IPS DF 19.7 (cell line): Measurements from ENCODE around the gene ANAPC4.
"Not testable (repeated sequence)": the region's sequence is repeated elsewhere in the genome, so short reads cannot be mapped to it uniquely, and the experiment has no call there.

ENCODE experiments used
- DNase-seq: peaks from one replicate; pipeline ENCODE4 v3.0.0-alpha.2; 2013; ENCODE audit warnings: low read depth, low spot score

Gene ANAPC4

GRCh38 chr4:25376754-25377571 is at the start of gene ANAPC4:
ANAPC4 (plus strand) TSS chr4:25377263; CDS start chr4:25377428, 165 bp downstream.
- peak; percentile 72 for DNase-seq

- not testable (repeated sequence) for DNase-seq
Observed at GRCh38 chr4:25328463-25328862, 48.6 kb upstream of the ANAPC4 start.

DNA sequence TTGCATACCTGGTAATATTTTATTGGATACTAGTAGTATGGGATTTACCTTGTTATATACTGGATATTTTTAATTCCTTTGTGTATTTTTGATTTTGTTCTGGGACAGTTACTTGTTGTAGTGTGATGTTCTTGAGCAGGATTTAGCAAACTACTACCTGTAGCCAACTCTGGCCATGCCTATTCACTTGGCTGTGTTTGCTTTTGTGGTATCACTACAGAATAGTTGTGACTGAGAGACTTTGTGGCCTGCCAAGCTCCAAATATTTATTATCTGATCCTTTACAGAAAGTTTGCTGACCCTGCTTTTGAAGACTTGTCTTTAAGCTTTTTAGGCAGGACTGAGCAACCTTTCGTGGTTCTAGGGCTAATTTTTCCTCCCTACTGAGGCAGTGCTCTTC is 46.7 kb upstream of the ANAPC4 start:
- no peak for DNase-seq

DNA sequence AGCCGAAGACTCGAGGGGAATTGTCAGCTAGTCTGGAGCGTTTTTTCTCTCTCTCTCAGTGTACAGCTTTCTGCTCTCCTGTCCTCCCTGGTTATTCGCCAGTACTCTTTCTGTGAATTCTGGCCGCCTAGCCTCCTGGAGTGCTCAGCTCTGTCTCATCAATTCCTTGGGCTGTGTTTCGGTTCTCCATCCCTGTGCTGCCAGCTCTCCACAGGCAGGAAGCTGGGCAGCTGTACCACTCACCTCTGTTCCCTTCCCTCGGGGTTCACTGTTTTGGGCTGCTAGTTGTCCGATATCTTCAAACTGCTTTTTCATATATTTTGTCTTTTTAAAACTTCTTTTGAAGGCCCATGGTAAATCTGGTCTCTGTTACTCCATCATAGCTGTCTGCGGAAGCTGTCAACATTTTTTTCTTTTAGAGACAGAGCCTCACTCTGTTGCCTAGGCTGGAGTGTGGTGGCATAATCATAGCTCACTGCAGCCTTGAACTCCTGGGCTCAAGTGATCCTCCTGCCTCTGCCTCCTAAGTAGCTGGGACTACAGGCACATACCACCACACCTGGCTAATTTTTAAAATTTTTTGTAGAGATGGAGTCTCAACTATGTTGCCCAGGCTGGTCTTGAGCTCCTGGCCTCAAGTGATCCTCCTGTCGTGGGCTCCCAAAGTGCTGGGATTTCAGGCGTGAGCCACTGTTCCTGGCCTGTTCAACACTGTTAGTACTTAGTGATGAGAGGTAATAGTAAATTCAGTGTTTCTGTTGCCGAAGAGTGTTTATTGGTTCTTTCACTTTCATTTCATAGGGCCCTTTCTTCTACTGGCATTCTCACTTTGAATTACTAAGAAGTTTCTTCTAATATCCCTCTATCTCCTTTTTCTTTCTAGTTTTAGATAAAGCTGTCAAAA is 45.9 kb upstream of the ANAPC4 start:
- DNase-seq: no peak

DNA sequence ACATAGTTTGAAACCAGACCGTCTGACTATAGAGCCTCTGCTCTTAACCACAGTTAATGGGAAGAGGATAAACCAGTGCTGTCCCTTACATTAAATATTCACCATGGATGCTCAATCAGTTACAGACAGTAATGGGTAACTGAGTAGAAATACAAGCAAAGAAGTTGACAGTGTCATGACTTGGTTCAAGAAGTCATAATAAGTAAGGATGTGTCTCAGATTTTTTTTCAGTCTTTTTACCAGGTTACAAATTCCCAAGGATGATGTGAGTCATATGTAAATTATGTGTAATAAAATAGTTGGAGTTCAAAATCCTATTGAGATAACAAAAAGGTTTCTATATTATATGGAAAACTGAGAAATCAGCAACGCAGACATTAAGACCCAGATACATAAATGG is 33.4 kb upstream of the ANAPC4 start:
- DNase-seq: no peak

DNA sequence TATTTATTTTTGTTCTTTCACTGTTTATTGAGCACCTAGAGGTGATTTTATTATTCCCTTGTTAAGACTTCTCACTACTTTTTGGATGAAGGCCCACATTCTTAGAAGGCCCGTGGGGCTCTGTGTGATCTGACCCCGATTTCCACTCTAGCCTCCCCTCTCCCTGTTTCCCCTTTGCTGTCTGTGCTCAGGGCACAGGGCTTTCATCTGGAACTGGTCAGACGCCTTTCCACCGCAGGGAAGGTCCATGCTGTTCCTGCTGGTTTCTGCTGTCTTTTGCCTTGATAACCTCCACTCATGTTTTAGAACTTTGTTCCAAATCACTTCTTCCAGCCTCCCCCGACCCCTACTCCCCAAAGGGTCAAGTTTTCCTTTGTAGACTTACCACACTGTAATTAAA is 31.3 kb upstream of the ANAPC4 start:
- DNase-seq: no peak

DNA sequence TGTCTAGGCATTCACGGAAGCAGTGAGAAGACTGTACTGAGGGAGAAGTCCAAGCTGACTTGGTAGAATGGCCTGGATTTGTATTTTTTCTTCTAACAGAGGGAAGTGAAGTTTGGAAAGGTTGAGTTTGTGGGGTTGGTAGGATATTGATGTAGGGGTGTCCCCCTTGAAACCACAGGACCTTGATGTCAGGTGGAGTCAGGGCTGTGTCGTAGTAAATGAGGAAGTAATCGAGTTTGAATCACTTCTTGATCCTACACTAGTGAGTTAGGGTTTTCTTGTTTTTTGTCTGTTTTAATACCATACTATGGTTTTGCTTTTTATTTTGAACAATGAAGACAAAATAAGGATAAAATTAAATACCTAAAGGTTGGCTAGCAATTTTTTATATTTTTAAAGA is 30.1 kb upstream of the ANAPC4 start:
- no peak for DNase-seq

GRCh38 chr4:25347473-25347872 is 29.6 kb upstream of the ANAPC4 start:
- no peak for DNase-seq

DNA sequence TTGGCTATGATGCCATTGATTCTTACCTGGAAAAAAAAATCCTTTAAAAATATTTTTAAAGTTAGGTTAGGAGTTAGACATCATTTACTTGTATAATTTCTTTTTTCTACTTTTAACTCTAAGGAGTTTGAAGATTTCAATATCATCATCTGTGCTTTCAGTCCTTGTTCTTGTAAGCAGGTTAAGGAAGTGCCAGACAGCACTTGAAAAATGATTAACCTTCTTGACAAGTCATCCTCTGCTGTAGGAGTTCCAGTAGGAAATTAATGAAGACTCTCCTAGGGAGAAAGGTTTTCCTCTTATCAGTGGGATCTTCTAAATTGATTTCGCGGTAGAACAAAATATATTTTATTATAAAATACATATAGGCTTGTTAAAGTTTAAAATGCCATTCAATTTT is 29.1 kb upstream of the ANAPC4 start:
- DNase-seq: no peak

DNA sequence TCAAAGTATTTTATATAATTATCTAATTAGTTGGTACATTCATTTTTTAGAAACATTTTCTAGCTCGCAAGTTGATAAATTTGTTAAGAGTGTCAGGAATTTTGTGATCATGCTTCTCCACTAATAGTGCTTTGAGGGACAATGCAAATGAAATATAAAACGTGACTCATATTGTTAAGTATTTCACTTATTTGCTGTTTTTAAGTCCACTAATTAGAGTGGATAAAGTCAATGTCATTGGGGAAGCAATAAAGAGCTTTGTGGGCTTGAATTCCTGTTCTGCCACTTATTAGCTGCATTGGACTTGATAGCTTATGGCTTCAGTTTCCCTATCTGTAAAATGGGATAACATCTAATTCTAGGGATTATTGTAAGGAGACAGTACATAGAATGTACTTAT is 26.5 kb upstream of the ANAPC4 start:
- DNase-seq: no peak

DNA sequence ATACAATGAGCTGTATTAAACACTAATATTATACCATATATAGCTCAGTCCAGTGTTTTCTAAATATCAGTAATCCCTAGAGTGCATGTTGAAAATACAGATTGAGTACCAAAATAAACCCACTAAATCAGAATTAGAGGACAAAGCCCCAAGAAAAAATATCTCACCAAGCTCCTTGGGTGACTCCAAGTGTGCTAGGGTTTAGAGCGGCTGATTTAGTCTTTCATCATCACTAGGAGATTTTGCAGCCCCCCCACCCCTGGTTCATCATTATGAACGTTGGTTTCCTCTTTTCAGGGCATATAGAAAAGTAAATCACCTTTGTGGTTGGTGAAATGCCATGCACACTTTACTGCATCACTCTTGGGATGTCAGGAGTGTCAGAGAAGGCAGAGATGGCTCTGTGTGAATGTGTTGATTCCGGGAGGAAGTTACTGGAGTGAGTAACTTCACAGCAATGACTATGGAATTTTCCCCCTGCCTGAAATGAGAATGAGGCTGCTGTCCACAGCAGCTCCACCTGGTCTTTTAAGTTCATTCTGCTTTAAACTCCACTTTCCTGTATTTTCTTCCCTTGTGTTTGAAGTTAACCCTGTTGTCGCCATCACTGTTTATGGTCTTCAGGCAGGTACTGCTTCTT is 25.2 kb upstream of the ANAPC4 start:
- peak; percentile 20 for DNase-seq

DNA sequence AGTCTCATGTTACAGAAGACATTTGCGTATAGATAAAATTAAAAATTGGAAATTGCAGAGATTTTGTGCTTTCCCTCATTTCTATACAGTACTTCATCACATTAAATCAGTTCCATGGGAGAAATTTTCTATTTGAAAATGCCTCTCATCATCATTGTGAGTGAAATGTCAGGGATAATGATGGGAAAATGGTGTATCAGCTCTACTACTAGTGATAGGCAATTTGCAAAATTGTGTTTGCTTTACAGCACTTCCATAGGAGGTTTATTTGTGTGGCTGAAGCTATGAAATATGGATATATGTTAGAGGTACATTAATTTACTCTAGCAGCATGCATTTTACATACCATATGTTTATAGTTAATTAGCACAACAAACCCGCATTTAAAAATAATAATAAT is 21.0 kb upstream of the ANAPC4 start:
- no peak for DNase-seq

DNA sequence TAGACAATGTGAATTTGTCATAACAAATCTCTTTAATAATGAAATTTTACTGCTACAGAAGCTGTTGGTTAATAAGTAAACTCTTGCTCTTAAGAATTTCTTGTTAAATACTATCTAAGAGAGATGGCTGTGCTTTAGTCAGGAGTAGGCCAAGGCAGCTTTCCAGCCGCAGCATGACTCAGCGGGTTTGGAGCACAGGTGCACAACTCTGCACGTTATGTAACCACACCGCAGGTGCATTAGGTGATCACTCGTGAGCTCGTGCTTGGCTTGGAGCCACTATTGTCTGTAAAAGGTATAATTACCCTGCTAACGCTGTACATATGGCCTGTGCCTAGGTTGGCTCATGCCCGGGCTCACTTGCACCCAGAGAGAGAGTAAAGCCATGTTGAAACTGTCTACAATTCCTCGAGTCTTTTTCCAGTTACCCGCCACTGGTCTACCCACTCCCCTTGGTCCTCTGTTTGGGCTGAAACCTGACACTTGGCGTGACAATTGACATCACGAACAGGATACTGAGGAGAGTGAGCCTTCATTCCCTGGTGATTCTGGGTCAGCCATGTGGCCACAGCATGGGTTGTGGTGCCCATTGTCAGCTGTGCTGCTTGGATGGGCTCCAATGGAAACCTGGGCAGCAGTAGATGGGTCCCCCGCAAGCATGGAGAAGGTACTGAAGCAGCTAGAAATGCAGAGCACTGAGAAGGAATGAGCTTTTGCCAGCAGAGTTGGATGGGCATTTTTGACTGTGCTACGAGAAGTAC is 18.4 kb upstream of the ANAPC4 start:
- no peak for DNase-seq

- no peak for DNase-seq
Observed at GRCh38 chr4:25361253-25361652, 15.8 kb upstream of the ANAPC4 start.

DNA sequence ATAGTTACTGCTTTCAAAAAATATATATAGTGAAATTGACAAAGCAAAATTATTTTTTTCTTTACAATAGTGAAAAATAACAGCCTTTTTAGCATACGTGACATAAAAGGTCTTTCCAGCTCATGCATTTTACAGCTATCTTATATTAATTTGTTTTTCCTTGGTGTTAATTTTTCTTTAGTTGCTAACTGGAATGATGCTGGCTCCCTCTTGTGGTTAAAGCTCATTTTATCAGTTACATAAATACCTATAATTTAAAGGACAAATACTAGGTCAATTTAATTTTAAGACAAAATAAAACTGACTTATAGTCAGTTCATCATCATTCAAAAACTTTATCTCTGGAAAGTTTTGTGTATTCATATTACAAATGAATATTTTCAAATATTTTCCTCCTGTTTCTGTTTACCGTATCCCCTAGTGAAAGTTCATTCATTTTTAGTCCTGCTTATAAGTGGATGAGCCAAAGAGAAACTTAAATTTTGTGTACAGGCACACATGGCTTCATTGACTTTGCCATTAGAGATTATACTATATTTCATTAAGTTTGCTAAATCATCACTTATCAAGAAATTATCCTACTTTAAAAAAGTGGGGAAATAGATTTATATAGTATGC is 9.9 kb upstream of the ANAPC4 start:
- DNase-seq: no peak

- no peak for DNase-seq
Observed at GRCh38 chr4:25367877-25368276, 9.2 kb upstream of the ANAPC4 start.

GRCh38 chr4:25368315-25368714 is 8.7 kb upstream of the ANAPC4 start:
- DNase-seq: no peak

- DNase-seq: no peak
Observed at GRCh38 chr4:25370242-25370641, 6.8 kb upstream of the ANAPC4 start.

DNA sequence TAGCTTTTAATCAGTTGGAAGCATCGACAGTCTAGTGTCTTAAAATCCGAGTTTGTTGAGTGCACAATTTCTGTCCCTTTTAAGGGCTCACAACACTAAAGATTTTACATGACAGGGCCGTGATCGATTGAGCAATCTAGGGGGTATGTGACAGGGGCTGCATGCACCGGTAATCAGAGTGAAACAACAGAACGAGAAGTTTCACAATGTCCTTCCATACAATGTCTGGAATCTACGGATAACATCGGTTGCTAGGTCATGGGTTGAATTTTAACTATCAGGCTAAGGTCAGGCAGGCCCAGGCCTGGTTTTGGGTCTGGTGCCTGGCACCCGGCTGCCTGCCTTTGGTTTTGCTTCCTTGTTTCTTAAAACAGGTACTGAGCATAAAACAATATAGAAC is 4.5 kb upstream of the ANAPC4 start:
- not testable (repeated sequence) for DNase-seq

- DNase-seq: no peak
Observed at GRCh38 chr4:25377572-25378436, 741 bp downstream of the ANAPC4 start.
